Urinary bladder (tissue), 4 donors: ENCODE results near the gene SRCAP. TPM values are rescaled to one million over a fixed set of nuclear protein-coding genes. Genes with fewer than 3 reads are reported as not detected.

ENCODE experiments used
- DNase-seq: peaks from one replicate; pipeline ENCODE4 v3.0.0-alpha.2; 2015; ENCODE audit errors: extremely low spot score
- H3K27ac ChIP-seq: one replicate; pipeline ENCODE4 v1.5.1; 2013; ENCODE audit warnings: low read depth, mild to moderate bottlenecking, moderate library complexity
- H3K36me3 ChIP-seq: one replicate; pipeline ENCODE4 v1.6.1; 2013; ENCODE audit warnings: mild to moderate bottlenecking, moderate library complexity; ENCODE audit not compliant: insufficient read depth
- H3K4me1 ChIP-seq: one replicate; pipeline ENCODE4 v1.6.1; 2013; ENCODE audit warnings: mild to moderate bottlenecking, moderate library complexity; ENCODE audit not compliant: insufficient read depth
- H3K4me3 ChIP-seq: one replicate; pipeline ENCODE4 v1.5.1; 2013; ENCODE audit warnings: low read depth, low read length
- WGBS: extraction: QIAGEN DNeasy Blood & Tissue Kit; methylation state at CpG from one replicate; pipeline ENCODE4 v1.1.7; 2013; 5-methylcytosine and 5-hydroxymethylcytosine counted together
- polyA plus RNA-seq: library from polyadenylated mRNA; stranded (reverse); fragments of 200-250 nt; gene quantifications from one replicate; pipeline ENCODE4 v1.2.3, GENCODE V29; 2013
- total RNA-seq: library from RNA; depleted of rRNA; stranded (reverse); fragments of >200 nt; gene quantifications from one replicate; pipeline ENCODE4 v1.2.3, GENCODE V29; 2014
- donor health status: healthy with polysubstance abuse.
- donor health status: healthy.

The SRCAP gene
- total and polyA plus RNA-seq, 2 donors = 15.0 to 20.3 TPM

- peaks cover 5% of the 10 kb centered on the region for H3K36me3 ChIP-seq
- under 1% methylated on average over 64 of the region's 64 CpGs for WGBS
- peak overlapping the region; percentile 95 for H3K27ac ChIP-seq
- H3K4me1 ChIP-seq = no peaks in the 10 kb centered on the region
- H3K4me3 ChIP-seq = peak overlapping the region; percentile 87
- peak; percentile 93 for DNase-seq
Observed at GRCh38 chr16:30658731-30659506, 40.1 kb upstream of the SRCAP start.

GRCh38 chr16:30659507-30660423 lies 39.2 kb upstream of the SRCAP start:
- DNase-seq = no peak
- no peaks in the 10 kb centered on the region for H3K4me1 ChIP-seq
- peaks cover 5% of the 10 kb centered on the region for H3K36me3 ChIP-seq
- peak overlapping the region; percentile 95 for H3K27ac ChIP-seq
- peak overlapping the region; percentile 87 for H3K4me3 ChIP-seq
- under 1% methylated on average over 83 of the region's 84 CpGs for WGBS

- Histone ChIP-seq H3K27ac (no peak overlapping the region), H3K4me3 (peak overlapping the region; percentile 87), H3K36me3 (peaks cover 9% of the 10 kb centered on the region), H3K4me1 (no peaks in the 10 kb centered on the region)
- WGBS = 49% methylated on average over 21 of the region's 21 CpGs
- no peak for DNase-seq
Observed at GRCh38 chr16:30660424-30661261, 38.3 kb upstream of the SRCAP start.

DNA sequence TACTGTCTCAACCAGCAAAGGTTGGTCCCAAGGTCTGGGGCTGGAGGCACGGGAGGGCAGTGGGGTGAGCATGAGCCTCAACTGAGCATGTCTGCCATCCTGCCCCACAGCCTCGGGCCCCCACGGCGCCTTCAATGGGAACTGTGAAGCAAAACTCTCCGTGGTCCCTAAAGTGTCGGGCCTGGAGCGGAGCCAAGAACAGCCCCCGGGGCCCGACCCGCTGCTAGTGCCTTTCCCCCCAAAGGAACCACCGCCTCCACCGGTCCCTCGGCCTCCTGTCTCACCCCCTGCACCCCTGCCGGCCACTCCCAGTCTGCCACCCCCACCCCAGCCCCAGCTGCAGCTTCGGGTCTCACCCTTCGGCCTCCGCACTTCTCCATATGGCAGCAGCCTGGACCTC lies 36.5 kb upstream of the SRCAP start:
- 82% methylated on average over 17 of the region's 17 CpGs for WGBS
- Histone ChIP-seq H3K4me1 (no peaks in the 10 kb centered on the region), H3K27ac (no peak overlapping the region), H3K36me3 (peaks cover 11% of the 10 kb centered on the region), H3K4me3 (no peak overlapping the region)
- no peak for DNase-seq

DNA sequence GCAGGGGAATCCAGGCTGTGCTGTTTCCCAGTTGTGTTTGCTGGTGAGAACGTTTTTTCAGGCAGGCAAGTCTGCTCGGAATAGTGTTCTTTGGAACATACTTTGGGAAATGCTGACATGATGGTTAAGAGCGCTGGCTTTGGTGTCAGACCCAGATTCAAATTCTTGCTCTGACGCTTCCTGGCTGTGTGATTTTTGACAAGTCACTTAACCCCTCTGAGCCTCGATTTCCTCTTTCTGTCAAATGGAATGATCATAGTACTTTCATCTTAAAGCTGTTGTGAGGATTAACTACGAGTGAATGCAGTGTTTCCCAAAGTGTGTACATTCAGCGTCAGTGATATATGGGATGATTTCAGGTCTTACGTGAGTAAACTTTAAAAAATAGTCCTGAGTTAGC lies 35.9 kb upstream of the SRCAP start:
- Histone ChIP-seq H3K27ac (no peak overlapping the region), H3K4me3 (no peak overlapping the region), H3K36me3 (peaks cover 12% of the 10 kb centered on the region), H3K4me1 (no peaks in the 10 kb centered on the region)
- DNase-seq = no peak
- WGBS = 78% methylated on average over 8 of the region's 8 CpGs

DNA sequence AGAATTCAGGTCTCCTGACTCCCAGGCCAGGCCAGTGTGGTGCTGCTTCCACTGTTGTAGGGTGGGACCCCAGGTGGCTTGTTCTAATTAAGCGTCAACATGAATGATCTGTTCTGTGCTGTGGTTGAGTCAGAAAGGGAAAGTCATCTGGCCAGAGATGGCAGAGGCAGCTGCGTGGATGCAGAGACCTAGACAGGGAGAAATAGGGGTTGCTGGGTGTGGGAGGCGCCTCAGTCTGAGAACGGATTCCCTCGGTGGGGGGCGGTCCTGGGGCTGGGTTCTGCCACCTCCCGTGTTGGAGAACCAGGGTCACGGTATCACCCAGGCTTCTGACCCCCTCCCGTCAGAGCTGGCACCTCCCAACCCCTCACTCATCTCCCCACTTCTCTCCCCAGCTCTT lies 35.2 kb upstream of the SRCAP start:
- no peaks in the 10 kb centered on the region for H3K4me1 ChIP-seq
- 79% methylated on average over 9 of the region's 9 CpGs for WGBS
- no peak overlapping the region for H3K27ac ChIP-seq
- no peak overlapping the region for H3K4me3 ChIP-seq
- DNase-seq = no peak
- peaks cover 16% of the 10 kb centered on the region for H3K36me3 ChIP-seq

- 89% methylated on average over 15 of the region's 15 CpGs for WGBS
Observed at GRCh38 chr16:30664616-30665109, 34.3 kb upstream of the SRCAP start.

GRCh38 chr16:30665155-30665829 lies 33.7 kb upstream of the SRCAP start:
- no peak for DNase-seq
- Histone ChIP-seq H3K27ac (no peak overlapping the region), H3K4me3 (no peak overlapping the region), H3K36me3 (peaks cover 18% of the 10 kb centered on the region), H3K4me1 (no peaks in the 10 kb centered on the region)
- WGBS = 88% methylated on average over 22 of the region's 22 CpGs

More at GRCh38 chr16:30664616-30665109, 34.3 kb upstream of the SRCAP start:
- no peaks in the 10 kb centered on the region for H3K4me1 ChIP-seq
- DNase-seq = no peak
- H3K27ac ChIP-seq = no peak overlapping the region
- H3K36me3 ChIP-seq = peaks cover 16% of the 10 kb centered on the region
- no peak overlapping the region for H3K4me3 ChIP-seq

- Histone ChIP-seq H3K27ac (no peak overlapping the region), H3K4me3 (no peak overlapping the region), H3K4me1 (no peaks in the 10 kb centered on the region), H3K36me3 (peaks cover 18% of the 10 kb centered on the region)
- no peak for DNase-seq
- 73% methylated on average over 4 of the region's 4 CpGs for WGBS
Observed at GRCh38 chr16:30665830-30666190, 33.2 kb upstream of the SRCAP start.

GRCh38 chr16:30666681-30667080 lies 32.3 kb upstream of the SRCAP start:
- 79% methylated on average over 7 of the region's 7 CpGs for WGBS
- Histone ChIP-seq H3K4me3 (no peak overlapping the region), H3K4me1 (no peaks in the 10 kb centered on the region), H3K36me3 (peaks cover 17% of the 10 kb centered on the region), H3K27ac (no peak overlapping the region)
- no peak for DNase-seq

- Histone ChIP-seq H3K36me3 (peaks cover 17% of the 10 kb centered on the region), H3K4me1 (no peaks in the 10 kb centered on the region), H3K27ac (no peak overlapping the region), H3K4me3 (no peak overlapping the region)
- WGBS = 93% methylated on average over 11 of the region's 11 CpGs
- DNase-seq = no peak
Observed at GRCh38 chr16:30667361-30667905, 31.5 kb upstream of the SRCAP start.

GRCh38 chr16:30668393-30668792 lies 30.6 kb upstream of the SRCAP start:
- Histone ChIP-seq H3K4me1 (no peaks in the 10 kb centered on the region), H3K36me3 (peaks cover 17% of the 10 kb centered on the region)
- WGBS = 88% methylated on average over 12 of the region's 12 CpGs

More at GRCh38 chr16:30668393-30668792, 30.6 kb upstream of the SRCAP start:
- DNase-seq = no peak
- H3K4me3 ChIP-seq = no peak overlapping the region
- no peak overlapping the region for H3K27ac ChIP-seq
